ENCODE measurements around the gene OAF.

Gene OAF

GRCh38 chr11:120224361-120224760 lies 13.5 kb downstream of the OAF start:
- DNase-seq = peak in 1 of 2 donors; percentile 28

DNA sequence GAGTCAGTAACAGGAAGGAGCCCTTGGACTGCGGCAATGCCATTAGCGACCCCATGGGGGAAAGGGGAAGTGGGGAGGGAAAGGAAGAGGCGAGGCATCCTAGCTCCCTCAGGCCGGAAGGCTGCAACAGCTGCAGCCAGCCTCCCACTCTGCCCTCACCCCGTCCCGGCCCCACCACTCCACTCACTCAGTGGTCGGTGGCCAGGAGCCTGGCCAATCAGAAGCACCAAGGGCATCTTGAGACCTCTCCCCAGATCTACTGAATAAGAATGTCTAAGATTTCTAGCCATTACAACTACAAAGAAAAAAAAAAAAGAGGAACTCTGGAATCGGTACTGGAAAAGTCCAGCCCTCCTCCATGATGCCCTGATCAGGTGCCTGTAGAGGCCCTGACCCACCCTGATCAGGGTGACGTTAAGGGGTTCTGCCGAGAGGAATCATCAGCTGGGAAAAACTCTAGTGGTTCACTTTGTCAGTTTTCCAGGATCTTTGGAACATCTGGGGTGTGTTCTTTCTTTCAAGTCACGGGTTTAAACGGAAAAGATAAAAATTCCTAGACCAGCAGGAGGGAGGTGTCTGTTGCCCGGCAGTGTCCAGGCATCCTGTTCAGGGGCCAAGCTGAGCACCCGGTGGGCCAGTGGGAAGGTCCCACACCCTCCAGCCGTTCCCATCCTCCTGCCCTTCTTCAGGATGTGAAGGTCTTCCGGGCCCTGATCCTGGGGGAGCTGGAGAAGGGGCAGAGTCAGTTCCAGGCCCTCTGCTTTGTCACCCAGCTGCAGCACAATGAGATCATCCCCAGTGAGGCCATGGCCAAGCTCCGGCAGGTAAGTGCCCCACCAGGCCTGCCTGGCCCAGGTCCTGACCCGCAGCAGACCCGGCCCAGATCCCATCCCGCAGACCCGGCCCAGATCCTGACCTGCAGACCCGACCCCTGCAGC lies 14.4 kb downstream of the OAF start:
- peak; percentile 29 to 93 for DNase-seq

GRCh38 chr11:120226242-120226641 lies 15.4 kb downstream of the OAF start:
- no peak for DNase-seq

GRCh38 chr11:120226714-120227113 lies 15.9 kb downstream of the OAF start:
- DNase-seq = no peak

GRCh38 chr11:120227228-120227852 lies 16.5 kb downstream of the OAF start:
- no peak for DNase-seq

- DNase-seq = no peak
Observed at GRCh38 chr11:120228794-120229384, 18.1 kb downstream of the OAF start.

DNA sequence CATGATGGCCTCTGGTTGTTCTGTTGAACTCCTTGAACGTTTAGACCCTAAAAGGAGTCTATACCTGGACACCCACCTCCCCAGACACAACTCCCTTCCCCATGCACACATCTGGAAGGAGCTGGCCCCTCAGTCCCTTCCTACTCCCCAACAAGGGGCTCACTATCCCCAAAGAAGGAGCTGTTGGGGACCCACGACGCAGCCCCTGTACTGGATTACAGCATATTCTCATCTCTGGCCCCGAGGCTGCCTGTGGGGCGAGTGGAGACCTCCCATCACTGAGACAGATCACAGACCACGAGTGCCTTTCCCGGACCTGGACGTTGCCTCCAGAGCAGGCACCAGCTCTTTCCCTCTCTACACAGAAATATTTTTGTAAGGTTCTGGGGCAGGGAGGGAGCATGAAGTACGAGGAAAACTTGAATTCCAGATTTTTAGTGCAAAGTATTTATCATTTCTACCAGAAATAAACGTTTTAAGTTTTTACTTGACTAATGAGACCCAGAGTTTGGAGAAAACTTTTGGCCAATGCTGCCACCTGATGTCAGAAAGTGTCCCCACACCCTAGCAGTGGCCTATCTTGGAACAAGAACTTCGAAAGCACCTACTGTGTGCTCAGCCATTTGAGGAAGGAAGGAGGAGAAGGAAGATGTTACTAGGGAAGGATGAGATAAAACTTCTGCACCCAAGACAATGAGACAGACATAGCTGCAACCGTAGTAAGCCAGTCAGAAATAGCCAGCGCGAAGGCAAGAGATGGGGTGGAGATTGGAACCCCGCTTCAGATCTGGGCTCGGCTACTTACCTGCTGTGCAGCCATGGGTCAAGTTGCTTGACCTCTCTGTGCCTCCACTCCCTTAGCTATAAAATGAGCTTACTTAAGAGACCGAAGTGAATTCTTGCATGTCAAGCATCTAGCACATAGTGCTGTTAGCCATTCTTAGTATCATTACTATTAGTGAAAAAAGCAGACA lies 18.9 kb downstream of the OAF start:
- no peak for DNase-seq

DNA sequence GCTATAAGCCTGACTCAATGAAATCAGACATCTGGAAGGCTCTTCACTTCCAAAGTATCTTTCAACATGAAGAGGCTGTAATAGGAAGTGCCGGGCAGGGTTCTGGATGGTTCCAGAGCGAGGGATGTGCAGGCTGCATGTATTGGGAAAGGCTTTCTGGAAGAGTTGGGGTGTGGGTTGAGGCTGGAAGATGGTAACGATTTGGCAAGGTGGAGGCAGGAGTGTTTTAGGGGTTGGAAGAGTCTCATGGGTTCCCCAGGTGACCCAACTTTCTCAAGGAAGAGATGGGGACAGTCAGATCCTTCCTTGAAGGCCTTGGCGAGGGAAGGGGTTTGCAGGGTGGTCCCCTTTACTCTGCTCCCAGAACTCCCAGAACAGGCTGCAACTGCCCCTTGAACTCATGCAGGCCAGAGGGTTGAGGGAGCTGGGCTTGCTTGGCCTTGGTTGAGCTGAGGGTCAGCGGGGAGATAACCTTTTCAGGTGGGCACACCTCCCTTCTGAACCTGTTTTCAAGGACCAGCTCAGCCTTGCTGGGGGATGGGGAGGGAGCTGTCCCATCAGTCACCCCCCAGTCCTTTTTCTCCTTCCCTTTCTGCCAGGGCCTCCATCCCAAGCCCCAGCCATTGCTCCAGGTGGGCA lies 19.7 kb downstream of the OAF start:
- DNase-seq = no peak

GRCh38 chr11:120231963-120232362 lies 21.1 kb downstream of the OAF start:
- no peak for DNase-seq

- no peak for DNase-seq
Observed at GRCh38 chr11:120233207-120233803, 22.5 kb downstream of the OAF start.

DNA sequence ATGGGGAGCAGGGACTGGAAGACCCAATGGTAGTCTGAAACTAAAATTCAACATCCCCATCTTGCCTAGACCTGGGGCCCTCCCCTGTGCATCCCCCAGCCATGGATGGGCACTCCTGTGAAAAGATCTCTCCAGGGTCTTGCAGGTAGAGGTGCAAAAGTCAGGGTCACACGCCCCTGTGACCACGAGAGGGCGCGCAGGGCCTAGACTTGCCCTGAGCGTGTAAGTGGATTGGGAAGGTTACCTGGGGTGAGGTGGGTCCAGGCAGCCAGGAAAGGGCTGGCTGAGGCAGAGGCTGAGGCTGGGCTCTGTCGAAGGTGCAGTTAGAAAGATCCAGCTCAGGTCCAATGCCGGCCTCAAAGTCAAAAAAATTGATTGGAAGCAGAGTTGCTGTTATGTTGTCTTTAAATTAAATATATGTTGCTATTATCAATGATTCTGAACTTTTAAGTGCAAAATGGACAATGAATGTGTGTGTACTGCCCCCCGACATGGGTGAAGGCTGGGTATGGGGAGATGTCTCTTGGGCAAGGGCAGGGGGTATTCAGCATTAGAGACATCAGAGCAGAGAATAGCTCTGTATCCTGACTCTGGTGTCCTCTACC lies 24.3 kb downstream of the OAF start:
- peak in 1 of 2 donors; percentile 19 for DNase-seq

- no peak for DNase-seq
Observed at GRCh38 chr11:120236169-120237107, 25.6 kb downstream of the OAF start.

DNA sequence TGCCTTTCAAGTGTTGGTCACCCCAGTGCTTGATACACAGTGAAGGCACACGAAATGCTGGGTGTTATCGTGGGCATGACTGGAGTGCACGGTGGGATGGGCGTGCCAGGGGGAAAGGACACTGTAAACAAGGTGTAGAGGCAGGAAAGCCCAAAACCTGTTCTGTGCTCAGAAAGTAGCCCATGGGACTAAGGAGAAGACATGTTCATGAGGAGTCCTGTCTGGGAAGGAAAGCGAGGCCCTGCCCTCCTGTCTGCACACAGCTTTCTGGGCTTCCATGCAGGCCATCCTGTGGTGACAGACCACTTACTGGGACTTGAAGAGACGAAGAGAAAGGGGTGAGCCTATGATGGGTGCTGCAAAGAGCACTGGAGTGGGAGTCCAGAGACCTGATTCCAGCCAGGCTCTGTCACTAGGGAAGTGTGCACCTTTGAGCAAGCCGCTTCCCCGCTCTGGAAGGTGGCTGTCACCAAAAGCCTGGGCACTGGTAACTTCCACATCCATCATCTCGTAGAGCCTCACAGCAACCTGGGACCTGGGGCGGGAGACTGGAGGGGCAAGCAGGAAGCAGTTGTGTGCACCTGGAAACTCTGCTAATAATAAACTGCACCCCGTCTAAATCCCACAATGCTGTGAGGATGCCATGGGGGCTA lies 28.3 kb downstream of the OAF start:
- no peak for DNase-seq

DNA sequence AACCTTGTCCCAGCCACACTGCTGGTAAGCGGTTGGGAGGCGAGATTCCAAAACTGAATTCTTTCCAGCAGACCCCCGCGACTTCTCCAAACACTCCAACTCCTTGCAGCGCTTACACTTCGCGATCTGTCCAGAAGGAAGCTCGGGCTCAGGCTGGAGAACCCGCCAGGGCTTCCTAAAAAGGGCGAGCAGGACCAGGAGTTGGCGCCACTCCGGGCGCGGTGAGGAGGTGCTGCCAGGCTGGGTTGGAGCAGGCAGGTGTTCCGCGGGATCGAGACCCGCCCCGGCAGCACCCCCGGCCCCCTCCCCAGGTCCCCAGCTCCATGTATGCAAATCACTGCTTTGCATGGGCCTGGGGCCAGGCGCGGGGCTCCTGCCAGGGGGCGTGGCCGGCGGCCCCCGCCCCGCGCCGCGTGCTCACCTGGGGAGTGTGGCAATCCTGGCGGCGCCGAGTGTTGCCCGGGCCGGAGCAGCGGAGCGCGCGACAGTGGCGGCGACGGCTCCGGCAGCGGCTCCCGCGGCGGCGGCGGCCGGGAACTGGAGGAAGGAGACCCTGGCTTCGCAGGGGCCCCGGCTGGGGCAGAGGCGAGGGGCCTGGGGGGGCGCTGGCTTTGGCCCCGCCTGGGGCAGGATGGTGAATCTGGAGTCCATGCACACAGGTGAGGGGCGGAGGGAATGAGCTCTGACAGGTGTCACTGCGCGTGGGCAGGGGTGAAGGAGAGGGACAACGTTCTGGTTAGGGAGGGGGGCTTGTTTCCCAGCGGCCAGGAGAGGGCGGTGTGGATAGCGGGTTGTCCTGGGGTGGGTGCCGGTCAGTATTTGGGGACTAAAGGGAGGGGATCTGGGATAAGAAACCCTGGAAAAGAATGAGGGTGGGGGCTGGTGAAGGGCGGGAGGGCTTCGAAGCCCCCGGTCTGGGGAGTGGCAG lies 29.1 kb downstream of the OAF start, which contains the start of gene POU2F3:
POU2F3 (plus strand) TSS at position 428 of the 928 bp plus-strand sequence; CDS start at position 632, 204 bp downstream.
- DNase-seq = no peak

DNA sequence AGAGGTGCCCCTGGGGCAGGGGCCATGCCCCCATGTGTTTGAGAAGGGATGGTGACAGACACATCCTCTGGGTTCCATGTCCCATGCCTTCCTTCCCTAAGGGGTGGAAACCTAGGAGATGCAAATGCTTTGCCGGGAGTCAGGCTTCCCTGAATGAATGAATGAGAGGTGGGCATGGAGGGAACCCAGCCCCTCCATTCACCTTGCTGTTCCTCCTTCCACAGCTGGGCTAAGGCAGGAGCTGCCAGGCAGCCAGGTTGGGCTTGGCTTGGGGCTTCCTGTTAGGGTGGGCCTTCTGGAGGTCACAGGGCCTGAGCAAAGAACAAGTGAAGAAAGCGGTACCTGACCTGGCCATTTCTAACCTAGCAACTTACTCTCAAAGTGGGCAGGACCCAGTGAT lies 30.0 kb downstream of the OAF start:
- no peak for DNase-seq

GRCh38 chr11:120241277-120241676 lies 30.4 kb downstream of the OAF start:
- no peak for DNase-seq

DNA sequence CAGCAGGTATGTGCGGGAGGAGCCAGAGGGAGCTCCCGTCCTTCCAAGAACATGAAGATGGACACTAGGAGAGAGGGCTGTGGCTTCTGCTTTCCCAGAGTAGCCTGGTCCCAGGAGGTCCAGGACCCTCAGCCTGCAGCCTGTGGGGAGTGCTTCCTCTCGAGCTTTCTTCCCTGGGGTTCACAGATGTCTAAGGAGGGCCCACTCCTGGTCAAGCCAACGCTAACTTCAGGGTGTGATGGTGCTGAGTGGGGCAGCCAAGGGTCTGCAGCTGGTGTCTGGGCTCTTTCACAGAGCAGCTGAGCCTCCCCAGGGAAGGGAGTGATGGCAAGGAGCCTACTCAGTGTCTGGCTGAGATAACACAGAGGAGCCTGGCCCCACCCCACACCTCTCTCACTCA lies 32.4 kb downstream of the OAF start:
- no peak for DNase-seq

Data from bone marrow (tissue), 2 donors.